Measurements from ENCODE around the gene BABAM1.
"Not testable (repeated sequence)": the region's sequence is repeated elsewhere in the genome, so short reads cannot be mapped to it uniquely, and the experiment has no call there.

BABAM1 gene

DNA sequence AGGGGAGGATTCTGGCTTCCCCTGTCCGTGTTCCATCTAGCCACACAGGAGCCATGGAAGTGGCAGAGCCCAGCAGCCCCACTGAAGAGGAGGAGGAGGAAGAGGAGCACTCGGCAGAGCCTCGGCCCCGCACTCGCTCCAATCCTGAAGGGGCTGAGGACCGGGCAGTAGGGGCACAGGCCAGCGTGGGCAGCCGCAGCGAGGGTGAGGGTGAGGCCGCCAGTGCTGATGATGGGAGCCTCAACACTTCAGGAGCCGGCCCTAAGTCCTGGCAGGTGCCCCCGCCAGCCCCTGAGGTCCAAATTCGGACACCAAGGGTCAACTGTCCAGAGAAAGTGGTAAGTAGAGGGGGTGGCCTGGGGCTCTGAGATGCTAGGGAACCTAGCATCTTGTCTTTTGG lies 1.5 kb downstream of the BABAM1 start:
- DNase-seq (ENCODE audit: low read depth in 2 of 2) = no peak

DNA sequence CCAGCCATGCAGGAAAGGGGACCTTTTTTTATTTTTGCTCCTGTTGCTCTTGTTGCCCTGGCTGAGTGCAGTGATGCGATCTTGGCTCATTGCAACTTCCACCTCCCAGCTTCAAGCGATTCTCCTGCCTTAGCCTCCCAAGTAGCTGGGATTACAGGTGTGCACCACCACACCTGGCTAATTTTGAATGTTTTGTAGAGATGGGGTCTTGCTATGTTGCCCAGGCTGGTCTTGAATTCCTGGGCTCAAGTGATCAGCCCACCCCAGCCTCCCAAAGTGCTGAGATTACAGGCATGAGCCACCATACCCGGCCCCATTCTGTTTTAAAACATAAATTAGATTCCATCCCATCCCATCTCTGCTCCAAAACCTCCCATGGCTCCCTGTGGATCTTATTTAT lies 7.6 kb downstream of the BABAM1 start:
- not testable (repeated sequence) for DNase-seq (ENCODE audit: low read depth in 2 of 2)

DNA sequence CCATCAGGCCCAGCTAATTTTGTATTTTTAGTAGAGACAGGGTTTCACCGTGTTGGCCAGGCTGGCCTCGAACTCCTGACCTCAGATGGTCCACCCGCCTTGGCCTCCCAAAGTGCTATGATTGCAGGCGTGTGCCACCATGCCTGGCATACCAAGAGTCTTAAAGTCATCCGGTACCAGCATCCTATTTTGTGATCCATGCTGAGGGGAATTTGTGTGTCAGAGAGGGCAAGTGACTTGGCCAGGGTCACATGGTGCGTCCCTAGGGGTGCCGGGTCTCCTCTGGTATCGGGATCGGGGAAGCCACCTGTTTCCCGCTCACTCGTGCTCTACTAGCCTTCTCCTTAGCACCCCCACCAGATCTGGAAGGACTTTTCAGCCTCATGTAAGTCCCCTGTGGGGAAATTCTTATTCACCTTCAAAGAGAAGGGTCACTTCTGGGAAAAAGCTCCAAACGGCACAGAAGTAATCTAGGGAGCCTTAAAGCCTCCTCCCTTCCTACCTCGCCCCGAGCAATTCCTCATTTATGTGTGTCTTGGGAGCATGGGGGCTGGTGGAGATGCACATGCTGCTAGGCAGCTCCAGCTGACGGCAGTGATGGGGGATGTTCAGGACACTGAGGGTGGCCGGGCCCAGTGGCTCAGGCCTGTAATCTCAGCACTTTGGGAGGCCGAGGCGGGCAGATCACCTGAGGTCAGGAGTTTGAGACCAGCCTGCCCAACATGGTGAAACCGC lies 8.4 kb downstream of the BABAM1 start:
- no peak for DNase-seq (ENCODE audit: low read depth in 2 of 2)

DNA sequence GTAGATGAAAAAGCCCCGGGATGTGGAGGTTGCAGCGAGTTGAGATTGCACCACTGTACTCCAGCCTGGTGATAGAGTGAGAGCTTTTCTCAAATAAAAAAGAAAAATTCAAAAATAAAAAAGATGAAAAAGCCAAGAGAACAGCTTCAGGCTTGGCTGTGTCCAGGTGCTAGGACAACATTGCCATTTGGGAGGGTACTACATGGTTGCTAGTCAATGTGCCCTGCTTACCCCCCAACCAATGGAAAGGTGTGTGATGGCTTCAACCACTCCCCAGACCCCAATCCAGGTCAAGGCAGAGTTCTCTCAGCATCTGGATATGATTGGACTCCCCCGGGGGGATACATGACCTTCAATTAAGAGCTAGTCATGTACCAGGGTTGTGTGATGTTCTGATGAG lies 12.2 kb downstream of the BABAM1 start:
- no peak for DNase-seq (ENCODE audit: low read depth in 2 of 2)

DNA sequence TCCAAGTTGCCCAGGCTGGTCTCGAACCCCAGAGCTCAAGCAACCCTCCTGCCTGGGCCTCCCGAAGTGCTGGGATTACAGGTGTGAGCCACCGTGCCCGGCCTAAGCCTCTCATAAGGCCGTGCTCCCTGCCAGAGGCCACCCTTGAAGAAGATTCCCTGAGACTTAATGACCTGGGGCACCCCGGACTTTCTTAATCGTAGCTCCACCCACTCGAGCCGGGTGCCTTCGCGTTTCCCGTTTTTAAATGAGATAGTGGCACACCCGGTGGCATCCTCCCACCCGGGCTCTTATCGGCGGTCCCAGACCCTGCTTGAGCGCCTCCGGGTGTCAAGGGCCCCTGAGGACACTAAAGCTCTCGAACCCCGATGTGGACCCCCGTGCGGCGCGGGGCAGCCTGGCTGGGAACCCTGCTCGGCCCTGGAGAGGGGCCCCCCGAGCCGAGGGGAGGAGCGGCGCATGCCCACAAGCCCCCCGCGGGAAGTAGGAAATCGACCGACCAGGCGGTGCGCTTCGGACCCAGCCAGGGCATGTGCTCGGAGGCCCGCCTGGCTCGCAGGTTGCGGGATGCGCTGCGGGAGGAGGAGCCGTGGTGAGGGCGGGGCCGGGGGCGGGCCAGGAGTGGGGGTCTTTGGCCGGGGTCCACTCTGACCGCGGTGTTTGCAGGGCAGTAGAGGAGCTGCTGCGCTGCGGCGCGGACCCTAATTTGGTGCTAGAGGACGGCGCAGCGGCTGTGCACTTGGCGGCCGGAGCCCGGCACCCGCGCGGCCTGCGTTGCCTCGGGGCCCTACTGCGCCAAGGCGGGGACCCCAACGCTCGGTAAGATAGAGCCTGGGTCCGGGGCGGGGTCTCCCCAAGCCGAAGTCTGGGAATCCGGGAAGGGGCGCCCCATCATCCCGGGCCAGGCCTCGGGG lies 14.4 kb downstream of the BABAM1 start, which contains the start of gene ANKLE1:
Gene ANKLE1 (plus strand): TSS at position 511 of the 914 bp plus-strand sequence. CDS start 20 bp downstream, at position 531.
- DNase-seq (ENCODE audit: low read depth in 2 of 2) = peak in 1 of 2 donors; percentile 11

DNA sequence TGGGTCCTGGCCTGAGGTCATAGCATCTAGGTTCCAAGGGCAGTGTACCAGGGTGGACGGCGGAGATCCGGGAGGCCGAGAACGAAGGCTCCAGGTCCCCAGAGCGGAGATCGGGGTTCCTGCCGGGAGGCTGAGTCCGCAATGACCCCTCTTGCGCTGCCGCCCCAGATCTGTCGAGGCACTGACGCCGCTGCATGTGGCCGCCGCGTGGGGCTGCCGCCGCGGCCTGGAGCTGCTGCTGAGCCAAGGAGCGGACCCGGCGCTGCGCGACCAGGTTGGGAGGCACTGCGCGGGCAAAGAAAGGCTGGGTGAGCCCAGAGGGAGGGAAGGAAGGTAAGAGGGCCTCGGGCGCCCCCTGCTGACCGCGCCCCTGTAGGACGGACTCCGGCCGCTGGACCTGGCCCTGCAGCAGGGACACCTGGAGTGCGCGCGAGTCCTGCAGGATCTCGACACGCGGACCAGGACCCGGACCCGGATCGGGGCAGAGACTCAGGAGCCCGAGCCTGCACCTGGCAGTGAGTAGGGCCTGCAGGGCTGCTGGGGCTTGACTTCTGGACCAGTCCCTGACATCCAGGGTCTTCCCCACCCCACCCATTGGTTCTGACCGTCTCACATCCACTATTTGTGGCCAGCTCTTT lies 15.4 kb downstream of the BABAM1 start:
- DNase-seq (ENCODE audit: low read depth in 2 of 2) = peak; percentile 45 to 70

DNA sequence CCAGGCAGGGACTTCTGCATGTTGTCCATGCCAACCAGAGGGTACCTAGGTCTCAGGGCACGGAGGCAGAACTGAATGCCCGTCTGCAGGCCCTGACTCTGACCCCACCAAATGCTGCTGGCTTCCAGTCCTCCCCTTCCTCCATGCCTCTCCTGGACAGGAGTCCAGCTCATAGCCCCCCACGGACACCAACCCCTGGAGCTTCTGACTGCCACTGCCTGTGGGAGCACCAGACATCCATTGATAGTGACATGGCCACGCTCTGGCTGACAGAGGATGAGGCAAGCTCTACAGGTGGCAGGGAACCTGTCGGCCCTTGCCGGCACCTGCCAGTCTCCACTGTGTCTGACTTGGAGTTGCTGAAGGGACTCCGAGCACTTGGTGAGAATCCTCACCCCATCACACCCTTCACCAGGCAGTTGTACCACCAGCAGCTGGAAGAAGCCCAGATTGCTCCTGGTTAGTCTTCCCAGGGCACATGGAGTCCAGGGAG lies 16.3 kb downstream of the BABAM1 start:
- no peak for DNase-seq (ENCODE audit: low read depth in 2 of 2)

DNA sequence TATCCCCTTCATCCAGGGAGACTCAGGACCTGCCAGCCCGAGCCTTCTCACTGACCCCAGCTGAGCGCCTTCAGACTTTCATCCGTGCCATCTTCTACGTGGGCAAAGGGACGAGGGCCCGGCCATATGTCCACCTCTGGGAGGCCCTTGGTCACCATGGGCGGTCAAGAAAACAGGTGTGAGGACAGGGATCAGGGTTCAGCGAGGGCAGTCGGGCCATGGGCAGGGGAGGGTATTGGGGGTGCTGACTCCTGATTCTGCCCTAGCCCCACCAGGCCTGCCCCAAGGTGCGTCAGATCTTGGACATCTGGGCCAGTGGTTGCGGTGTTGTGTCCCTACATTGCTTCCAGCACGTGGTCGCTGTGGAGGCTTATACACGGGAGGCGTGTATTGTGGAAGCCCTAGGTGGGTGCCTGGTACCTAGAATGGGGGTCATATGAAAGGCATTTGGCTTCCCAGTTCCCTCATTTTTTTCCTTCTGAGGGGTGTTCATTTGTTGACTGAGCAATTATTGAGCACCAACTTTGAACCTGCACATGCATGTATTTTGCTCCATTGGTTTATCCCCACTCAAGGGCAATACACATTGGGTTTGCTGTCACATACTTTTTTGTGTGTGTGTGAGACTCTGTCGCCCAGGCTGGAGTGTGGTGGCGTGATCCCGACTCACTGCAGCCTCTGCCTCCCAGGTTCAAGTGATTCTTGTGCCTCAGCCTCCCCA lies 18.3 kb downstream of the BABAM1 start:
- no peak for DNase-seq (ENCODE audit: low read depth in 2 of 2)

DNA sequence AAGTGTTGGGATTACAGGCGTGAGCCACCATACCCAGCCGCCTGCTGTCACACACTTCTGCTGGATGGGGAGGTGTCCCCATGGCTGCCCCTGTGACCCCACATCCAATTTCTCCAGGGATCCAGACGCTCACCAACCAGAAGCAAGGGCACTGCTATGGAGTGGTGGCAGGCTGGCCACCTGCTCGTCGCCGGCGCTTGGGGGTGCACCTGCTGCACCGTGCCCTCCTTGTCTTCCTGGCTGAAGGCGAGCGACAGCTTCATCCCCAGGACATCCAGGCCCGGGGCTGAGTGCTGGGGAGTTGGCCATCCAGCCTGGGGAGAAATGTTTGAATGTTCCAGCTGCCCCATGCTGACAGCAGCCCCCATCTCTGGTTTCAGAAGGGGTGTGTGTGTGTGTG lies 19.0 kb downstream of the BABAM1 start:
- DNase-seq (ENCODE audit: low read depth in 2 of 2) = no peak

DNA sequence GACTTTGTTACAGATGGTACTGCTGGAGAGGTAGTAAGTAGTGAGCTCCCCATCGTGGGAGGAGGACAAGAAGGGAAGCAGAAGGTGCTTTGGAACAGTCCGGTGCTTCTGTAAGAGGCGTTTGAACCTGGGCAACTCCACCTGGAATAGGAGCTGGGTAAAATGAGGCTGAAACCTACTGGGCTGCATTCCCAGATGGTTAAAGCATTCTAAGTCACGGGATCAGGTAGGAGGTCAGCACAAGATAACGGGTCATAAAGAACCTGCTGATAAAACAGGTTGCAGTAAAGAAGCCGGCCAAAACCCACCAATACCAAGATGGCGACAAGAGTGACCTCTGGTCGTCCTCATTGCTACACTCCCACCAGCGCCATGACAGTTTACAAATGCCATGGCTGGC lies 19.5 kb downstream of the BABAM1 start:
- DNase-seq (ENCODE audit: low read depth in 2 of 2) = no peak

DNA sequence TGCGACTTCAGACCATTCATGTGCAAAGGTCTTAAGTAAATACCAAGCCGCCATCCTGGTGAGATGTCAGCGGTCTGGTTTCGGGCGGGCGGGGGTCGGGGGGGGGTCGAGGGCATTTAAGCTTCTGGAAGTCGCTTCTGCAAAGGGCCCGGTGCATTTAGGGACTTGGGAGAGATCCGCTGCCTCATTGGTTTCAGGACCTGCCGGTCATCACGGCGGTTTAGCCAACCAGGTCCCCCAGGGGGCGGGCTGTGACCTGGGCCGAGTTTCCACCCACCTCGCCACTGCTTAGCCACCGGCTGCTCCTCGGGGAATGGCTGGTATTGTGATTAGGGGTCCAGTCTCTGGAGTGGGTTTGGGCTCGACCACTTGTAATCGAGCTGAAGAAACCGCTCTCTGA lies 22.2 kb downstream of the BABAM1 start:
- DNase-seq (ENCODE audit: low read depth in 2 of 2) = peak in 1 of 2 donors; percentile 25

DNA sequence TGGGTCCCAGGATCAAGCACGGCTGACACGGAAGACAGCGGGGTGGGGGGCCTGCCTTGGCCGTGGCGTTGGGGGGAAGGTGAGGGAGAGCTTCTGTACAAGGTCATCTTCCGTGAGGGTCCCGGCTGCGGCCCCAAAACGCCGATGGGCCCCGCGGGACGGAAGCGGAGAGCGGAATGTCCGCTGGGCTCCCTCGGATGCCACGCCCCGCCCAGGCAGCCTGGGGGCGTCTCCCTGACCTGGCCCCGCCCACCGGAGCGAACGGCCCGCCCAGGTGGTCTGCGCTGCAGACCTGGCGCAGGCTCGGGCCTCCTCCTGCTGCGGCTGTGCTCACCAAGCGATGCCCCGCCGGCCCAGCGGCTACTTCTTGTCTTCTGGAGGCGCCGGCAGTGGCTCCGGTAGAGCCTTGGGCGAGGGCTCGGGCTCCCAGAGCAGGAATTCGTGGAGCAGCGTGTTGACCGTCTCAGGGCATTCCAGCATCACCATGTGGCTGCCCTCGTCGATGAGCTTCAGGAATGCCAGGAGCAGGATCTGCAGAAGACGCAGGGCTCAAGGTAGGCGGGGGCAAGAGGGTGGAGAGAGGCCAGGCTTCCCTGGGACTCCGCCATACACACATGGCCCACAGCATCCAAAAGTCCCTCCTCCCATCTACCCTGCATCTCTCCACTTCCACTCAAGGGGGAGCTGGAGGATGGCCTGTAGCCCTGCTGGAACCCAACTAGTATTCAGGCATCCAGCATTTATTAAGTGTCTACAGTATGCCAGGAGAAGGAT lies 25.2 kb downstream of the BABAM1 start:
- peak; percentile 59 to 64 for DNase-seq (ENCODE audit: low read depth in 2 of 2)

DNA sequence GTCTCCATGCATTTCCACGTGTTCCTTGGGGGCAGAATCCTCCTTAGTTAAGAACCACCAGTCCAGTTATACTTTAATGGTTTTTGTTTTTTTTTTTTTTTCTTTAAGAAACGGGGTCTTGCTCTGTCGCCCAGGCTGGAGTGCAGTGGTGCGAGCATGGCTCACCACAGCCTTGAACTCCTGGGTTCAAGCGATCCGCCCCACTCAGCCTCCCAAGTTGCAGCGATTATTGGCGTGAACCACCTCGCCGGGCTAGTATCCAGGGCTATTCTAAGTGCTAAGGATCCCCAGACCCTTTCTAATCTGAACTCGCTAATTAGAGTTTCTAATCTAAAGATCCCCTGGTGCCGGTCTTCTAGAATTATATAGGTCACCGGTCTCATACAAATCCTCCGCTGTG lies 26.4 kb downstream of the BABAM1 start:
- no peak for DNase-seq (ENCODE audit: low read depth in 2 of 2)

DNA sequence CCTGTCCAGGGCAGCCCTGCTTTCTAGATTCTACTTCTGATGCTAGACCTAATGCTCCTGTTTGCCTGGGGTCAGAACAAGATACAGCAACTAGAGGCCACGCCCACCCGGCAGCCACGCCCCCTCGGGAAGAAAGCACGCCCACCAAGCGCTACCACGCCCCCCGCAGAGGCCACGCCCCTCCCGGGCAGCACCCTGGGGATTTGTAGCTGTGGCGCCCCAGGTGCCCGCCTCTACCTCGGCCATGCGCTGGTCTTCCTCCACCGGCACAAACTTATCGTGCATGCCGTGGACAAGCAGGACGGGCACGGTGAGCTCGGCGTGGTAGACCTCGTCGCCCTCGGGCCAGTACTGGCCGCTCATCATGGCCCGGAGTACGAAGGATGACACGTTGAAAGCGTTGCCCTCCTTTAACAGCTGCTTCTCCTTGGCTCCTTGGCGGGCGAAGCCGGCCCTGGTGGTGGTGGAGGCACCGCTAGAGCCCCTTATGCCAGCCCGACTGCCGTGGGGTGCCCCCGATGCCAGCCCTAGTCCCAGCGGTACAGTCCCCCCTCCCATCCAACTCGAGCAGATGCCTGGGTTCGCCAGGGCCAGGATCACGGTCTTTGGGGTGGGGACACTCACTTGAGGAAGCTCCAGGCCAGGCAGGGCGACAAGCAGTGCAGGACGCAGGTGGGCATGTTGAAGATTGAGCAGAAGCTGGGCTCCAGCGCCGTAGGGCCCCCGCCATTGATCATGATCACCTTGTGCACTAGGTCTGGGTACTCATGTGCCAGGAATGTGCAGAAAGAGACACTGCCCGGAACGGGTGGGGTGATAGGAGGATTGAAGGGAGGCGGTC lies 27.0 kb downstream of the BABAM1 start:
- peak in 1 of 2 donors; percentile 20 for DNase-seq (ENCODE audit: low read depth in 2 of 2)

DNA sequence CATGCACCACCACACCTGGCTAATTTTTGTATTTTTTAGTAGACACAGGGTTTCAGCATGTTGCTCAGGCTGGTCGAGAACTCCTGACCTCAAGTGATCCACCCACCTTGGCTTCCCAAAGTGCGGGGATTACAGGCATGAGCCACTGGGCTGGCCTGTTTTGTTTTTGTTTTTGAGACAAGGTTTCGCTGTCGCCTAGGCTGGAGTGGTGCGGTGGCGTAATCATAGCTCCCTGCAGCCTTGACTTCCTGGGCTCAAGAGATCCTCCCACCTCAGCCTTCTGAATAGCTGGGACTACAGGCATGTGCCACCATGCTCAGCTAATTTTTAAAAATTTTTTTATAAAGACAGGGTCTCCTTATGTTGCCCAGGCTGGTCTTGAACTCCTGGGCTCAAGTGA lies 28.3 kb downstream of the BABAM1 start:
- DNase-seq (ENCODE audit: low read depth in 2 of 2) = not testable (repeated sequence)

DNA sequence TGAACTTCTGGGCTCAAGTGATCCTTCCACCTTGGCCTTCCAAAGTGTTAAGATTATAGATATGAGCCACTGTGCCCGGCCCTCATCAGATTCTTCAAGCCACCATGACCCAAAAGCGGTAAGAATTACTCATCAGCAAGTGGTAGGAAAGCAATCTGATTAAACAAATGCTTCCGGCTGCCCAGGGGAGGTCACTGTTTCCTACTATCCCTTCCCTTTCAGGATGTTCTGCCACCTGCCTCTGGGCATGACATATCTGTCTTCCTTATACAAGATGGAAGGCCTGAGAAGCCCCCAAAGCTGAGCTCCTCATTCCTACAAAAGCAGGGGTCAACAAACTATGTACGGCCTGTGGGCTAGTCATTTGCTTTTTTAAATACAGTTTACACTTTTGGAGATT lies 29.0 kb downstream of the BABAM1 start:
- DNase-seq (ENCODE audit: low read depth in 2 of 2) = no peak

DNA sequence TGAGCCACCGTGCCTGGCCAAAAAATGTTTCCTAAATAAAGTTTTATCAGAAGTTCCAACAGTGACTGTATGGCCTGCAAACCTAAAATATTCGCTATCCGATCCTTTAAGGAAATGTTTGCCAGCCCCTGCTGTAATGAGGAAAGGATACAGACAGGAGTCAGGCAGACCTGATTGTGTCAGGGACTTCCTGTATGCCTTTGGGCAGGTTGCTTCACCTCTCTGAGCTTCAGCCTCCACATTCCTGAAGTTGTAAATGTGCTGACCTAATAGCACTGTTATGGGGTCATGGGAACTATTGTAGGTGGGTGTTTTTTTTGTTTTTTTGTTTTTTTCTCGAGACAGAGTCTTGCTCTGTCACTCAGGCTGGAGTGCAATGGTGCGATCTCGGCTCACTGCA lies 29.7 kb downstream of the BABAM1 start:
- DNase-seq (ENCODE audit: low read depth in 2 of 2) = no peak

DNA sequence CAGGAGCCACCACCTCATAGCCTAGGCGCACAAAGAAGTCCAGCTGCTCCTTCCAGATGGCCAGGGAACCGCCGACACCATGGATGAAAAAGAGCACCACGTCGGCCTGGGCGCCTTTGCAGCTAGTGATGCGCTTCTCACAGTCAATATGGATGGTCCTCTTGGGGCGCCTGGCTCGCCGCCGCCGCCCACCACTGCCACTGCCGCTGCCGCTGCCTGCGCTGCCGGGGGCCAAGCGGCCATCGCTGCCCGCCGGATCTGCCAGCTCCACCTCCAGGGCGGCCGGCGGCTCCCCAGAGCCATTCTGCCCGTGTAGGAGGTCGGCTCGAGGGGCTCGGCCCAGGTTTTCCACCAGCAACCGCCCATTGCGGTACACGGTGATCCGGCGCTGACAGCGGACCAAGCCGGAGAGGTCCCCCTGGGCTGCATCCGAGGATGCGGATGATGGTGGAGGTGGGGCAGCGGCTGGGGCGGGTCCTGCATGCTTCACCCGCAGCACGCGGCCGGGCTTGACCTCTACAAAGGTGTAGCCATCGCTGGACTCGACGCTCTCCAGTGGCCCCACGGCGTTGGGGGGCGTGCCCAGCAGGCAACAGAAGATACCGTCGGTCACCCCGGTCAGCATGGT lies 33.9 kb downstream of the BABAM1 start:
- no peak for DNase-seq (ENCODE audit: low read depth in 2 of 2)

DNA sequence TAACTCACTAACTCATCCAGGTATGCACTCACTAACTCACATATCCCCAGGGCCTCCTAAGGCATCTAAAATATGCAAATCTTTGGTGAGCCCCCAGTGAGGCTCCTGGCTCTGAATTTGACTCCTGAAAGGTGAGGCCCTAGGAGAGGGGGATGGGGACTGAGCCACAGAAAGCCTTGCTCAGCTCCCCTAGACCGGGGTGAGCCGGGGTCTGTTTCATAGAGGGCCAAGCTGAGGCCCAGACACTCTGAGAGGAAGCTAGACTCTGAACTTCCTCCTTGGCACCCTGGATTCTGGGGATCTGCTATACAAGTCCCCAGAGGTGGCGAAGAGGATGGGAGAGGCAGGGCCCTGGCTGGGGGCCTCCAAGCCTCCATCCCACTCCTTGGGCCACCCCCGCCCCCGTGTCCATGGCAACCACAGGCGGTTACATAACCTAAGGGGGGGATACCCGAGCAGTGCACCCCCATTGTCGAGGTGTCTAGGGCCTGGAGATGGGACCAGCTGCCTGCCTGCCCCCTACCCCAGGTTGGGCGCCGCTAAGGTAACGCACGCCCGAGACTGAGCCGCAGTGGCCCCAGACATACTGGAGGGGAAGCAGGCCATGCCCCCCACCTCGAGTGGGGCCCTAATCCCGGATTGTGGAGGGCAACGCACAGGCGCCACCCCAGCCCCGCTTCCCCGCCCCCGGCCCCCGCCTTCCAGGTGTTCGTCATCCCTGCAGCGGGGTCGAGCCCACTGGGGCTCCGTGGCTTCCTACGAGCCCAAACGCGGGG lies 35.3 kb downstream of the BABAM1 start:
- DNase-seq (ENCODE audit: low read depth in 2 of 2) = no peak
